Chondrocyte (in vitro differentiated cells): ENCODE results near the gene LRRC8D. TPM values are rescaled to one million over a fixed set of nuclear protein-coding genes. Genes with fewer than 3 reads are reported as not detected.

Source experiments
- DNase-seq: peaks from one replicate; pipeline ENCODE4 v3.0.0; 2021; ENCODE audit warnings: mixed read lengths, low spot score
- H3K27ac Mint-ChIP-seq: one replicate; pipeline ENCODE4 v1.8.0; 2021; ENCODE audit warnings: mild to moderate bottlenecking, moderate library complexity, mixed read lengths; ENCODE audit not compliant: unreplicated experiment
- H3K27me3 Mint-ChIP-seq: 2 replicates; pipeline ENCODE4 v1.8.0; 2021; ENCODE audit warnings: low read depth, mixed read lengths
- H3K36me3 Mint-ChIP-seq: 2 replicates; pipeline ENCODE4 v1.8.0; 2021; ENCODE audit warnings: low read depth, mixed read lengths
- H3K4me1 Mint-ChIP-seq: 2 replicates; pipeline ENCODE4 v1.8.0; 2021; ENCODE audit warnings: low read depth, mild to moderate bottlenecking, mixed read lengths
- H3K4me3 Mint-ChIP-seq: one replicate; pipeline ENCODE4 v1.8.0; 2021; ENCODE audit warnings: mild to moderate bottlenecking, moderate library complexity, mixed read lengths; ENCODE audit not compliant: unreplicated experiment
- H3K9me3 Mint-ChIP-seq: 2 replicates; pipeline ENCODE4 v1.8.0; 2021; ENCODE audit warnings: low read depth, mixed read lengths
- CTCF ChIP-seq: fragments of 200-600 bp; sonication (generic); IDR thresholded peaks from 2 replicates; pipeline ENCODE4 v1.5.0; 2021; ENCODE audit warnings: antibody characterized with exemption, mild to moderate bottlenecking, moderate library complexity
- total RNA-seq: library from RNA; stranded (reverse); gene quantifications from 3 replicates; pipeline ENCODE4 v1.2.1, GENCODE V29; 2021

LRRC8D gene
- total RNA-seq, 1 donor from 2014 or later = 14.9 TPM

- DNase-seq = no peak
- Mint-ChIP-seq H3K36me3 (no peaks in the 10 kb centered on the region), H3K4me3 (no peak overlapping the region), H3K9me3 (no peaks in the 10 kb centered on the region), H3K27ac (no peak overlapping the region), H3K4me1 (peaks cover under 1% of the 10 kb centered on the region), H3K27me3 (no peaks in the 10 kb centered on the region)
- no peak for TF ChIP-seq CTCF
Measured at GRCh38 chr1:89799495-89799894, 21.3 kb upstream of the LRRC8D start.

- H3K27me3 Mint-ChIP-seq = no peaks in the 10 kb centered on the region
- H3K4me1 Mint-ChIP-seq = no peaks in the 10 kb centered on the region
- H3K36me3 Mint-ChIP-seq = no peaks in the 10 kb centered on the region
- H3K9me3 Mint-ChIP-seq = no peaks in the 10 kb centered on the region
- no peak for TF ChIP-seq CTCF
- DNase-seq = no peak
- H3K27ac Mint-ChIP-seq = no peak overlapping the region
- no peak overlapping the region for H3K4me3 Mint-ChIP-seq
Measured at GRCh38 chr1:89800022-89800655, 20.7 kb upstream of the LRRC8D start.

GRCh38 chr1:89800718-89801117 lies 20.1 kb upstream of the LRRC8D start:
- Mint-ChIP-seq H3K9me3 (no peaks in the 10 kb centered on the region), H3K27ac (no peak overlapping the region), H3K4me3 (no peak overlapping the region), H3K27me3 (no peaks in the 10 kb centered on the region), H3K36me3 (no peaks in the 10 kb centered on the region), H3K4me1 (no peaks in the 10 kb centered on the region)
- DNase-seq = no peak
- no peak for TF ChIP-seq CTCF

DNA sequence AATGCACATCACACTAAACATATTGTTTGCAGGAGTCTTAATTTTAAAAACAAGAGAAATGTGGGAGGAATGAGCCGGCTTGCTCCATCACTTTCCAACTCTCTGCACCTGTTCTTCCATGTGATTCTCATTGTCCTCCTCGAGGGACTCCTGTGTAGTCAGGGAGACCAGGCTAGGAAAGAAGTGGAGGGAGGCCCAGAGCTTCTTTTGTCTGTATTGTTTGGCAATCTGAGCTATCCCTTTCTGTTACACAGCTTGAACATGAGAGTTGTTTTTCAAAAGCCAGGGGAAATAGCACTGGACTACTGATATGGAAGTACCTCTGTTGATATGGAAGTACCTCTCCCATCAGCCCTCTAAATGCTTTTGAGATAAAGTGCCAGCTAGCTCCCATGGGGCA lies 18.8 kb upstream of the LRRC8D start:
- Mint-ChIP-seq H3K9me3 (no peaks in the 10 kb centered on the region), H3K36me3 (no peaks in the 10 kb centered on the region), H3K4me1 (no peaks in the 10 kb centered on the region), H3K27ac (no peak overlapping the region), H3K4me3 (no peak overlapping the region), H3K27me3 (no peaks in the 10 kb centered on the region)
- DNase-seq = no peak
- no peak for TF ChIP-seq CTCF

- Mint-ChIP-seq H3K27me3 (no peaks in the 10 kb centered on the region), H3K4me1 (no peaks in the 10 kb centered on the region), H3K27ac (no peak overlapping the region), H3K9me3 (no peaks in the 10 kb centered on the region), H3K4me3 (no peak overlapping the region), H3K36me3 (no peaks in the 10 kb centered on the region)
- no peak for TF ChIP-seq CTCF
- DNase-seq = no peak
Measured at GRCh38 chr1:89802841-89803240, 18.0 kb upstream of the LRRC8D start.
